Activated naive CD8-positive, alpha-beta T cell treated with anti-CD3 and anti-CD28 coated beads, Interleukin-2, amount 10 ng/mL, durations not matched to agents 7 days and 5 days (primary cell): ENCODE data around the gene DHRS2. TPM values are rescaled to one million over a fixed set of nuclear protein-coding genes. Genes with fewer than 3 reads are reported as not detected.
"Not testable (repeated sequence)": the region's sequence is repeated elsewhere in the genome, so short reads cannot be mapped to it uniquely, and the experiment has no call there.

Experiments
- ATAC-seq: fragments of 150-1000 bp; cut with Tn5 transposase; one replicate; pipeline ENCODE4 v1.10.0; 2021; ENCODE audit warnings: low read depth, moderate library complexity
- POLR2A ChIA-PET: fragments of 350-600 bp; sonication (Branson Sonifier 250); formaldehyde crosslinking; loops from one replicate; lab custom pipeline; 2021; ENCODE audit warnings: antibody characterized with exemption; lab: Charles Lee
- DNase-seq: peaks from one replicate; pipeline ENCODE4 v3.0.0; 2021
- H3K27ac Mint-ChIP-seq: one replicate; pipeline ENCODE4 v1.8.0; 2022; ENCODE audit warnings: mild to moderate bottlenecking, mixed read lengths
- H3K27me3 Mint-ChIP-seq: one replicate; pipeline ENCODE4 v1.8.0; 2022; ENCODE audit warnings: mild to moderate bottlenecking, moderate library complexity, mixed read lengths
- H3K36me3 Mint-ChIP-seq: one replicate; pipeline ENCODE4 v1.8.0; 2021; ENCODE audit warnings: mild to moderate bottlenecking, mixed read lengths
- H3K4me1 Mint-ChIP-seq: one replicate; pipeline ENCODE4 v1.8.0; 2021; ENCODE audit warnings: mixed read lengths
- H3K4me3 Mint-ChIP-seq: one replicate; pipeline ENCODE4 v1.8.0; 2022; ENCODE audit warnings: mild to moderate bottlenecking, moderate library complexity, mixed read lengths
- H3K9me3 Mint-ChIP-seq: one replicate; pipeline ENCODE4 v1.8.0; 2021; ENCODE audit warnings: mixed read lengths
- total RNA-seq, 2 experiments: library from RNA; stranded (reverse); gene quantifications; one replicate each; pipeline ENCODE4 v1.2.3, GENCODE V29; 2021

Gene DHRS2
- total RNA-seq, 2 experiments from 2014 or later, result 0.17 TPM; not detected in 1

GRCh38 chr14:23604675-23605170 lies 31.4 kb upstream of the DHRS2 start:
- H3K36me3 Mint-ChIP-seq, result peaks cover 10% of the 10 kb centered on the region

GRCh38 chr14:23605931-23606585 lies 30.1 kb upstream of the DHRS2 start:
- peaks cover 12% of the 10 kb centered on the region for H3K36me3 Mint-ChIP-seq
- no peak overlapping the region for H3K4me3 Mint-ChIP-seq
- POLR2A ChIA-PET, result interaction anchor here (0.8 to 1.4 kb wide), 2 partner anchors 26 to 39 kb away, joined by 3 to 4 read pairs; partner anchors contain the start of gene AP1G2
- no peak for DNase-seq
- ATAC-seq, result no peak
- H3K4me1 Mint-ChIP-seq, result peaks cover 32% of the 10 kb centered on the region
- H3K9me3 Mint-ChIP-seq, result peaks cover 7% of the 10 kb centered on the region
- peak overlapping the region; percentile 10 for H3K27ac Mint-ChIP-seq
- H3K27me3 Mint-ChIP-seq, result no peaks in the 10 kb centered on the region

More at GRCh38 chr14:23604675-23605170, 31.4 kb upstream of the DHRS2 start:
- peaks cover 7% of the 10 kb centered on the region for H3K9me3 Mint-ChIP-seq
- peaks cover 20% of the 10 kb centered on the region for H3K4me1 Mint-ChIP-seq
- no peak overlapping the region for H3K27ac Mint-ChIP-seq
- DNase-seq, result no peak
- H3K4me3 Mint-ChIP-seq, result no peak overlapping the region
- no peak for ATAC-seq
- H3K27me3 Mint-ChIP-seq, result no peaks in the 10 kb centered on the region
- POLR2A ChIA-PET, result no interaction called here

- peaks cover 3% of the 10 kb centered on the region for H3K27me3 Mint-ChIP-seq
- H3K4me3 Mint-ChIP-seq, result no peak overlapping the region
- H3K4me1 Mint-ChIP-seq, result peaks cover 34% of the 10 kb centered on the region
- ATAC-seq (no peak), DNase-seq (no peak)
- POLR2A ChIA-PET, result no interaction called here
- no peak overlapping the region for H3K27ac Mint-ChIP-seq
- H3K9me3 Mint-ChIP-seq, result peaks cover 7% of the 10 kb centered on the region
- H3K36me3 Mint-ChIP-seq, result peaks cover 14% of the 10 kb centered on the region
Observed at GRCh38 chr14:23608454-23608853, 27.7 kb upstream of the DHRS2 start.

GRCh38 chr14:23609001-23609400 lies 27.2 kb upstream of the DHRS2 start:
- peak overlapping the region; percentile 12 for H3K4me3 Mint-ChIP-seq
- H3K27me3 Mint-ChIP-seq, result peaks cover 3% of the 10 kb centered on the region

GRCh38 chr14:23609411-23610089 lies 26.6 kb upstream of the DHRS2 start:
- H3K4me3 Mint-ChIP-seq, result peak overlapping the region; percentile 65
- H3K9me3 Mint-ChIP-seq, DNase-seq, H3K27me3 Mint-ChIP-seq, ATAC-seq: not testable (repeated sequence)
- H3K4me1 Mint-ChIP-seq, result peaks cover 34% of the 10 kb centered on the region
- H3K36me3 Mint-ChIP-seq, result peaks cover 14% of the 10 kb centered on the region
- POLR2A ChIA-PET, result interaction anchor here (1.4 to 1.9 kb wide), 3 partner anchors 22 to 552 kb away, joined by 3 to 9 read pairs (median 5); partner anchors contain the start of genes AP1G2 and IRF9
- H3K27ac Mint-ChIP-seq, result peak overlapping the region; percentile 92

More at GRCh38 chr14:23609001-23609400, 27.2 kb upstream of the DHRS2 start:
- H3K9me3 Mint-ChIP-seq, result peaks cover 7% of the 10 kb centered on the region
- H3K36me3 Mint-ChIP-seq, result peaks cover 14% of the 10 kb centered on the region
- ATAC-seq, result no peak
- peaks cover 34% of the 10 kb centered on the region for H3K4me1 Mint-ChIP-seq
- DNase-seq, result no peak
- POLR2A ChIA-PET, result no interaction called here
- peak overlapping the region; percentile 92 for H3K27ac Mint-ChIP-seq

- Mint-ChIP-seq H3K36me3 (peaks cover 14% of the 10 kb centered on the region), H3K4me3 (peak overlapping the region; percentile 65), H3K9me3 (peaks cover 7% of the 10 kb centered on the region), H3K27me3 (peaks cover 7% of the 10 kb centered on the region), H3K4me1 (peaks cover 34% of the 10 kb centered on the region), H3K27ac (peak overlapping the region; percentile 92)
- DNase-seq (no peak), ATAC-seq (peak; percentile 93)
- POLR2A ChIA-PET, result interaction anchor here (0.9 to 1.9 kb wide), 6 partner anchors 10 to 551 kb away, joined by 3 to 9 read pairs (median 4); partner anchors contain the start of genes AP1G2 and IRF9
Observed at GRCh38 chr14:23610090-23610814, 25.9 kb upstream of the DHRS2 start.

- Mint-ChIP-seq H3K36me3 (peaks cover 14% of the 10 kb centered on the region), H3K27me3 (peaks cover 7% of the 10 kb centered on the region), H3K4me1 (peaks cover 31% of the 10 kb centered on the region), H3K27ac (peak overlapping the region; percentile 92), H3K9me3 (peaks cover 7% of the 10 kb centered on the region), H3K4me3 (peak overlapping the region; percentile 7)
- POLR2A ChIA-PET, result interaction anchor here (0.9 to 1.9 kb wide), 6 partner anchors 11 to 551 kb away, joined by 3 to 9 read pairs (median 4); partner anchors contain the start of genes AP1G2 and IRF9
- ATAC-seq (peak; percentile 87), DNase-seq (no peak)
Observed at GRCh38 chr14:23610815-23611289, 25.3 kb upstream of the DHRS2 start.

GRCh38 chr14:23612354-23612732 lies 23.8 kb upstream of the DHRS2 start:
- Mint-ChIP-seq H3K4me3 (no peak overlapping the region), H3K4me1 (peaks cover 22% of the 10 kb centered on the region), H3K27me3 (peaks cover 7% of the 10 kb centered on the region), H3K27ac (peak overlapping the region; percentile 32), H3K9me3 (peaks cover 7% of the 10 kb centered on the region), H3K36me3 (peaks cover 14% of the 10 kb centered on the region)
- ATAC-seq, result no peak
- POLR2A ChIA-PET, result no interaction called here
- no peak for DNase-seq

- no peak for ATAC-seq
- DNase-seq, result no peak
- peaks cover 7% of the 10 kb centered on the region for H3K27me3 Mint-ChIP-seq
- H3K36me3 Mint-ChIP-seq, result peaks cover 14% of the 10 kb centered on the region
- POLR2A ChIA-PET, result no interaction called here
- H3K4me1 Mint-ChIP-seq, result peaks cover 22% of the 10 kb centered on the region
- peaks cover 7% of the 10 kb centered on the region for H3K9me3 Mint-ChIP-seq
- peak overlapping the region; percentile 32 for H3K27ac Mint-ChIP-seq
- no peak overlapping the region for H3K4me3 Mint-ChIP-seq
Observed at GRCh38 chr14:23612802-23613201, 23.4 kb upstream of the DHRS2 start.

- POLR2A ChIA-PET, result no interaction called here
- H3K36me3 Mint-ChIP-seq, result peaks cover 14% of the 10 kb centered on the region
- no peak for DNase-seq
Observed at GRCh38 chr14:23613242-23614070, 22.7 kb upstream of the DHRS2 start.

GRCh38 chr14:23614395-23614828 lies 21.8 kb upstream of the DHRS2 start:
- peaks cover 7% of the 10 kb centered on the region for H3K27me3 Mint-ChIP-seq
- no peak overlapping the region for H3K27ac Mint-ChIP-seq

More at GRCh38 chr14:23613242-23614070, 22.7 kb upstream of the DHRS2 start:
- Mint-ChIP-seq H3K9me3 (peaks cover 7% of the 10 kb centered on the region), H3K4me1 (peaks cover 22% of the 10 kb centered on the region), H3K27me3 (peaks cover 7% of the 10 kb centered on the region), H3K4me3 (no peak overlapping the region), H3K27ac (no peak overlapping the region)
- no peak for ATAC-seq

GRCh38 chr14:23615856-23616255 lies 20.3 kb upstream of the DHRS2 start:
- POLR2A ChIA-PET, result no interaction called here
- Mint-ChIP-seq H3K27me3 (peaks cover 9% of the 10 kb centered on the region), H3K27ac (no peak overlapping the region), H3K36me3 (peaks cover 2% of the 10 kb centered on the region), H3K4me3 (no peak overlapping the region), H3K9me3 (peaks cover 2% of the 10 kb centered on the region), H3K4me1 (peaks cover 4% of the 10 kb centered on the region)
- ATAC-seq, result no peak
- DNase-seq, result no peak

More at GRCh38 chr14:23614395-23614828, 21.8 kb upstream of the DHRS2 start:
- Mint-ChIP-seq H3K36me3 (peaks cover 6% of the 10 kb centered on the region), H3K9me3 (no peaks in the 10 kb centered on the region), H3K4me1 (peaks cover 15% of the 10 kb centered on the region), H3K4me3 (no peak overlapping the region)
- no peak for ATAC-seq
- no peak for DNase-seq
- POLR2A ChIA-PET, result no interaction called here
